Activated CD8-positive, alpha-beta memory T cell treated with anti-CD3 and anti-CD28 coated beads for 48 hours (primary cell): Measurements from ENCODE around the gene VASH2.
"Not testable (repeated sequence)": the region's sequence is repeated elsewhere in the genome, so short reads cannot be mapped to it uniquely, and the experiment has no call there.

Source experiments
- DNase-seq, 3 experiments: peaks; one replicate each; pipeline ENCODE4 v3.0.0-alpha.2; 2020; ENCODE audit warnings: low read depth in 2 of 3, low spot score in 2 of 3

Gene VASH2

DNA sequence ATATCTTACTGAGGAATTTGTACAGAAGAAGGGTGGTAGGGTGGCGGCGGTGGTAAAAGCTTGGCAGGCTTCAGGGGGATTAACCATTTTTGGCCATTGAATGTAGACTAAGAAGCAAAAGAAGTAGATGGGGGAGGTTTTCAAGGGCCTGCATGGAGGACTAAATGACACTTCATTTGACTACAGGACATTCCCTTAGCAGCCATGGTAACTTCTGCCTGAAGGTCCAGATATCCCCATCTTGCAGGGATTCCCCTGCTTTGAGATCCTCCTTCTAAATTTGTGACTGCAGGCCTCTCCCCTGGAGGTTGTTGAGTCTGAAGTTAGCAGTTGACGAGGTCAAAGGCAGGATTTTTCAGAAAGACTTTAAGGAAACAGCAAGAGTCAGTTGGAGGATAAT lies 4.8 kb downstream of the VASH2 start:
- DNase-seq: no peak

DNA sequence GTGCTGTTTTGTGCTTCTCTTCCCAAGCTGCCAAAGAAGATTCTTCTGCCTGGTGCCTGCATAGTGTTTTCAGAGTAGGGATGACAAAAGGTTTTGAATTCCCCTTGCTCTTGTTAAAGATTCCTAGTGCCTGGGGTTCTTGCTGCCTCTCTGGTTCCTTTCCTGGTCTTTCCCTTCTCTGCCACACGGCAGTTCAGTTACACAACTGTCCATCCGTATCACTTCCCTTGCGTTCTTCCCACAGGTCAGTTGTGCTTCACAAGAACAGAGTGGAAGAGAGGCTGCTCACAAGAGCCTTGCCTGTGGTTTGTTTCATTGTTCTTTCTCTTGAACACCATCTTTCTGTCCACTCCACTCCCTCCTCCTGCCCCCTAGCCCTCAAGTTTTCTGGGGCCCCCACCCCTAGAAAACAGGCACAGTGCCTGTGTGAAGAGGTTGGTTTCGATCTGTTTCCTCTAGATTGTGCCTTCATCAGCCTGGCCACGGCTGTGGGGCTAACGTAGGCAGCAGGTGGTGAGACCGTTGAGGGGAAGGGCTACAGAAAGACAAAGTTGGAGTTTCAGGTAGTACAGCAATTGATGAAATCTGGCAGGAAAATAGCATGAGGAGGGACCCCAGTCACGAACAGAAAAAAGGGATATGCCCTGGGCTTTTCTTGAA lies 5.8 kb downstream of the VASH2 start:
- no peak for DNase-seq

- no peak for DNase-seq
These were observed 7.2 kb downstream of the VASH2 start for GRCh38 chr1:212957546-212957945.

GRCh38 chr1:212958175-212958574 lies 7.8 kb downstream of the VASH2 start:
- no peak for DNase-seq

GRCh38 chr1:212959266-212960220 lies 9.2 kb downstream of the VASH2 start:
- DNase-seq: no peak

- no peak for DNase-seq
These were observed 10.6 kb downstream of the VASH2 start for GRCh38 chr1:212960932-212961331.

- no peak for DNase-seq
These were observed 12.2 kb downstream of the VASH2 start for GRCh38 chr1:212962509-212962908.

DNA sequence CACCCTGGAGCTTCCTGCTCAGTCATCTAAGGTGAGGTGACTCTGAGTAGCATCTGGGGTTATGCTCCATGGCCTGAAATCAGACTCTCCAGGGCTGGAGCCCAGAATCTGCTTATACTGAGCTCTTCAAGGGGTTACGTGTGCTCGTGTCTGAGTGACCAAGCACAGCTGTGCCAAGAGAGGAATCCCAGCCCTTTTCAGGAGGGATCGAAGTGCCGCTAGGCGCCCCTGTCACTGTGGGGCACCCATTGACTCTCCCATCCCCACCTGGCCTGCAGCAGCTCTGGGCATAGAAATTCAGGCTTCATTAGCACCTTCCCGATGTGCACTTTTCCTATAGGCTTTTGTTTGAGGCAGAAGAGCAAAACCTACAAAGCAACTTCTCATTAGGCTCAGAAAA lies 13.8 kb downstream of the VASH2 start:
- no peak for DNase-seq

DNA sequence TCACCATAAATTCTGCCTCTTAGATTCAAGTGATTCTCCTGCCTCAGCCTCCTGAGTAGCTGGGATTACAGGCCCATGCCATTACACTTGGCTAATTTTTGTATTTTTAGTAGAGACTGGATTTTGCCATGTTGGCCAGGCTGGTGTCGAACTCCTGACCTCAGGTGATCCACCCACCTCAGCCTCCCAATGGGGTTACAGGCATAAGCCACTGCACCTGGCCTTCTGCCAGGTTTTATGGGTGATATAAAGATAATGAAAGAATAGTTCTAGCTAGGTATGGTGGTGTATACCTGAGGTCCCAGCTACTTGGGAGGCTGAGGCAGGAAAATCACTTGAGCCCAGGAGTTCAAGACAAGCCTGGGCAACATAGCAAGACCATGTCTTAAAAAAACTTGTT lies 14.7 kb downstream of the VASH2 start:
- not testable (repeated sequence) for DNase-seq

DNA sequence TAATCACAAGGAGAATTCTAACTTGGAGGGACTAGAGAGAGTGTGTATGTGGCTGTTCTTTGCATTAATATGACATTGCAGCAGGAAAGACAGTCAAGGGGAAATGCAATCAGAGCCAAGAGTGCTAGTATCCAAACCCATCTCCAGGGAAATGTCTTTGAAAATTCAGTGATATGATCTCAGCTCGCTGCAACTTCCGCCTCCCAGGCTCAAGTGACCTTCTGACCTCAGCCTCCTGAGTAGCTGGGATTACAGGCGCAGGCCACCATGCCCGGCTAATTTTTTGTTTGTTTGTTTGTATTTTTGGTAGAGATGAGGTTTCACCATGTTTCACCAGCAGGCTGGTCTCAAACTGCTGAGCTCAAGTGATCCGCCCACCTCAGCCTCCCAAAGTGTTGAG lies 16.3 kb downstream of the VASH2 start:
- DNase-seq: no peak

GRCh38 chr1:212967801-212968200 lies 17.5 kb downstream of the VASH2 start:
- DNase-seq: no peak

GRCh38 chr1:212968368-212968863 lies 18.1 kb downstream of the VASH2 start:
- no peak for DNase-seq

GRCh38 chr1:212970085-212970484 lies 19.7 kb downstream of the VASH2 start:
- DNase-seq: no peak

DNA sequence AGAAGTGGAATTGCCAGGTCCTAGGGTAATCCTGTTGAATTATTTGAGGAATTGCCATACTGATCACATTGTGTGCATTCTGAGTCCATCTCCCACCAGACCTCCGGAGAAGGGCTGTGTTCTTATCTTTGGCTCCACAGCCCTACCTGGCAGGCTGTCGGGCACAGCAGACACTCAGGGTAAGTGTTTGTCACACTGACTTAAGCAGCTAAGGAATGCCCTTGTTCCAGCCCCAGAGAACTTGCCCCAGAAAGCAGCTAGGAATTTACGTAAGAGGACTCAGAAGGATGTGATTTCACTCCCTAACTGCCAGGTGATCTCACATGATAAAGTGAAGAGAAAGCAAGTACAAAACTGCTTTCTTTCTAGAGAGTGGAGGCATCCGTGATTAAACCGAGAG lies 21.0 kb downstream of the VASH2 start:
- no peak for DNase-seq

DNA sequence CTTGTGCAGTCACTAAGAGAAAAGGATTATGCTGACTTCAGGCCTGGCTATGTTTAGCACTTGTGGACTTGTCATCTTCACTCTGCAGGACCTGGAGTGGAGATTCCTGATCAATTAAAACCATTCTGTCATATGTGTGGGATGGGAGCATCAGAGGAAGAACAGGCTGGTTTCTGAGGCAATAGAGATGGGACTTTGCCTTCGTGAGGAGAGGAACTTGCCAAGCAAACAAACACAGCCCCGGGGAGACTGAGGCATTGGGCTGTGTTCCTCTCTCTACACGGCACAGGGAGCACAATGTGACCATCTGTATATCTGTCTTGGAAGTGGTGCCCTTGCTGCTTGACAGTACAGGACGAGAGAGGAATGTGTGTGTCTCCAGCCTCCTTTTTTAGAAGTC lies 23.1 kb downstream of the VASH2 start:
- DNase-seq: no peak

DNA sequence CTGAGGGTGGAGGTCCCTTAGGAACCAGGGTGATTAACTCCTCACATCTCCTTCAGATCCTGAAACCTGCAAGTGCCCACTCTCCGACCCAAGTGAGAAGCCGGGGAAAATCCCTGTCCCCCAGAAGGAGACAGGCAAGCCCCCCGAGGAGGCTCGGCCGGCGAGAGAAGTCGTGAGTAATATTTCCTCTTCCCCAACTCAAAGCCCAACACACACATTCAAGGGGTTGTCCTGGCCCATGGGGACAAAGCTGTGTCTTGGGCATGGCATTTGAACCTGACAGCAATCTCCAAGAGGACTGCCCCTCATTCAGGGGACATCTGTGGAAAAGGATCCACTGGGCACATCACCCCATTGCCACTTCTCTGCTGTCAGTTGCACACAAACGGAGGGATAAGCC lies 23.6 kb downstream of the VASH2 start:
- no peak for DNase-seq

GRCh38 chr1:212974711-212975110 lies 24.4 kb downstream of the VASH2 start:
- no peak for DNase-seq

DNA sequence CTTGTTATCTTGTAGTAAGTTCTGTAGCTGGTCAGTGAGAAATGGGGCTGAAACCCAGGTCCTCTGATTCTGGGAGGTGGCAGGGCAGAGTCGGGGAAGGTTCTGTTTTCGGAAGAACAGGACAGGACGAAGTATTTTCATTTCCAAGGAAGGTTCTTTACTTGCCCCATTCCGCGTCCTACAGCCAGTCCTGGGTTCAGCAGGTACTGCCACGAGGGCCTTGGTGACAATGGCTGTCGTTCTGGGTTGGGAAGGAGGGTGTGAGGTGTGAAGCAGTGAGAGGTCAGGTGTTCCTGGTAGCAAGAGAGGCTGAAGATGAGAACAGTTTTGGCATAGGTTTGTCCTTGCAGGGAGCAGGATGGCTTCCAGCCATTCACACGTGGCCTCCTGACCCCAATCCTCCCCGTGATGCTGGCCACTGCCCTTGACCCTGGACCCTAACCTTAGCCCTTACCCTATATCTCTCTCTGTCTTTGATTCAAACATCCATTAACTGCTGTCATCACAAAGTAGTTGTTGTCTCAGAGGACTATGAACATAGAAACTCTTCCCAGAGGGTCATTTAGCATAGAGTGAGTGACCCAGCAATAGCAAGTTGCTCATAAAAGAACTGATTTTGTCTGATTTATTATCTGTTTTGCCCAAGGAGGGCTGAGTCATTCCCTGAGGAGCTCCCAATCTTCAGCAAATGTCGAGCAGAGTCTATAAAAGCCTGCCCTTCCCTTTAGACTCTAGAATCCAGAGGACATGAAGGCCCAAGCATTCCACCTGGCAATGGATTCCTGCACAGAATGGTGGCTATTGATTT lies 25.0 kb downstream of the VASH2 start:
- no peak for DNase-seq

DNA sequence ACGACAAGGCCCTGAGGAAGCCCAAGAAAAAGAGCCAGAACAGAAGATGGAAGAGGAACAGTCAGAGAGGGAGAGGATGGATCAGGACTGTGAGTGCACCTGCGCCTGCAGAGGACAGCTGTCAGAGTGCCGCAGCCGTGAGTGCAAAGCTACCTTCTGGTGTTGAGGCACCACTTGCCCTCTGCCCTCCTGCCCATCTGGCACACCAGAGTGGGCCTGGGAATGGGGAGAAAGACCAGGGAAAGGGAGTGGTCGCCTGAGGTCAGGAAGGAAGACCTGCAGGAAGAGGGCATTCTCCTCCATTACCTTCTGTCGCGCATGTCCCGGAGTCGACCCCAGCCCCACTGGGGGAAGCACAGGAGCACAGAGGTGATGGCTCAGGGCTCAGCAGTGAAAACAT lies 26.2 kb downstream of the VASH2 start:
- no peak for DNase-seq

GRCh38 chr1:212977781-212978645 lies 27.7 kb downstream of the VASH2 start:
- DNase-seq: no peak
